HG02970 (cell line): ENCODE results near the gene TSPOAP1.

ENCODE experiments used
- ATAC-seq: cut with Tn5 transposase; IDR thresholded peaks from one replicate; pipeline ENCODE4 v1.9.1; 2021; ENCODE audit warnings: mild to moderate bottlenecking, moderate library complexity, moderate number of reproducible peaks; ENCODE audit not compliant: unreplicated experiment, low FRiP score

The TSPOAP1 gene, protein sequence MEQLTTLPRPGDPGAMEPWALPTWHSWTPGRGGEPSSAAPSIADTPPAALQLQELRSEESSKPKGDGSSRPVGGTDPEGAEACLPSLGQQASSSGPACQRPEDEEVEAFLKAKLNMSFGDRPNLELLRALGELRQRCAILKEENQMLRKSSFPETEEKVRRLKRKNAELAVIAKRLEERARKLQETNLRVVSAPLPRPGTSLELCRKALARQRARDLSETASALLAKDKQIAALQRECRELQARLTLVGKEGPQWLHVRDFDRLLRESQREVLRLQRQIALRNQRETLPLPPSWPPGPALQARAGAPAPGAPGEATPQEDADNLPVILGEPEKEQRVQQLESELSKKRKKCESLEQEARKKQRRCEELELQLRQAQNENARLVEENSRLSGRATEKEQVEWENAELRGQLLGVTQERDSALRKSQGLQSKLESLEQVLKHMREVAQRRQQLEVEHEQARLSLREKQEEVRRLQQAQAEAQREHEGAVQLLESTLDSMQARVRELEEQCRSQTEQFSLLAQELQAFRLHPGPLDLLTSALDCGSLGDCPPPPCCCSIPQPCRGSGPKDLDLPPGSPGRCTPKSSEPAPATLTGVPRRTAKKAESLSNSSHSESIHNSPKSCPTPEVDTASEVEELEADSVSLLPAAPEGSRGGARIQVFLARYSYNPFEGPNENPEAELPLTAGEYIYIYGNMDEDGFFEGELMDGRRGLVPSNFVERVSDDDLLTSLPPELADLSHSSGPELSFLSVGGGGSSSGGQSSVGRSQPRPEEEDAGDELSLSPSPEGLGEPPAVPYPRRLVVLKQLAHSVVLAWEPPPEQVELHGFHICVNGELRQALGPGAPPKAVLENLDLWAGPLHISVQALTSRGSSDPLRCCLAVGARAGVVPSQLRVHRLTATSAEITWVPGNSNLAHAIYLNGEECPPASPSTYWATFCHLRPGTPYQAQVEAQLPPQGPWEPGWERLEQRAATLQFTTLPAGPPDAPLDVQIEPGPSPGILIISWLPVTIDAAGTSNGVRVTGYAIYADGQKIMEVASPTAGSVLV (N-terminal part only)

DNA sequence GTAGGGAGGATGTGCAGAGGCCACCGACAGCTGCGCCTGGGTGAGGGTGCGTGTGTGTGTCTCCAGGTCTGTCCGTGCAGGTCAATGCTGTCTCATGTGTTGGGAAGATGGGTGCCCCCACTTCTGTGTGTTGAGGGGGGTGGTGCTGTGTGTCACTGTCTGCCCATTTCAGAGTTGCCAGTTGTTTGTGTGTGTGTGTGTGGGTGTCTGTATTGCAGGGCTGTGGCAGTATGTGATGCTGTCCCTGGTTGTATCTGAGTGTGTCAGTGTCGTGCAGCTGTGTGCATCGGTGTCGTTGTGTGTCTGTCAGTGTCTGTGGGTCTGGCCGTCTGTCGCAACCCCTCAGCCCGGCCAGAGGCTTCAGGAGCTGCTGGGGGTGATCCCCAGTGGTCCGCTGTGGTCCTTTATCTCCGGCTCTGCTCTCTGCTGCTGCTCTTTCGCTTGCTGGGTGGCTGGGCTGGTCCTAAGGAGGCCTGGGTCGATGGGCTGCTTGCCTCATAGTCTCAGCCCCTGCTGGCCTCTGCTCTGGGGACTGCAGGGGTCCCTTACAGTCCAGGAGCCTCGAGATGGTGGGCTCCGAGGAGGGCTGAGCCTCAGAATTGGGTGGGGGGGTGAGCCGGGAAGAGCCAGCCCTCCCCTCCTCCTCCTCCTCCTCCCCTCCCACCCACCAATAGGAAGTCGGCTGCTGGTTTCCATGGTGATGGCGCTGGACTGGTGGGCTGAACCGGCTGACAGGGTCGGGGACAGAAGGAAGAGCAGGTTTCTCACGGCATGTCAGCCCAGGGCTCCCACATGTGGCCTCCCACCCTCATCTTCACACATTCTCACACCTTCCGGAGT lies at the start of gene TSPOAP1:
Gene TSPOAP1, minus strand, starts transcription at position 601 of the 840 bp plus-strand sequence. CDS start 875 bp downstream, outside the sequence.
- ATAC-seq: no peak

DNA sequence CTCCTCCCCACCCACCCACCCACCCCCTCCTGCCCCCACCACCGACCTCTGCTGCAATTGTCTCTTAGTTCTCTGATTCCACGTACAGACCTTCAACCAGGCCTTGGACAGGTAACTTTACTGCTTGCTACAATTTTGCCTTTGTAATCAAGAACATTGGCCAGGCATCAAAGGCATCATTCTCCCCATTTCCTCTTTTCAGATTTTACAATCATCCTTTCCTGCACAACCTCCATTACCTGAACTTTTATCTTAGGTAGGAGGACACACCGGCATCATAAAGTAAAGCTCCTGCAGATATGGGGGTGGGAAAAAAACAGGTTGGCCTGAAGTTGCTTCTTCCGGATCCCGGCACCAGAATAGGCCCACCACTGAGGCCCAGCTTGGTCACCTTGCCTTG lies 49.1 kb upstream of the TSPOAP1 start:
- no peak for ATAC-seq

DNA sequence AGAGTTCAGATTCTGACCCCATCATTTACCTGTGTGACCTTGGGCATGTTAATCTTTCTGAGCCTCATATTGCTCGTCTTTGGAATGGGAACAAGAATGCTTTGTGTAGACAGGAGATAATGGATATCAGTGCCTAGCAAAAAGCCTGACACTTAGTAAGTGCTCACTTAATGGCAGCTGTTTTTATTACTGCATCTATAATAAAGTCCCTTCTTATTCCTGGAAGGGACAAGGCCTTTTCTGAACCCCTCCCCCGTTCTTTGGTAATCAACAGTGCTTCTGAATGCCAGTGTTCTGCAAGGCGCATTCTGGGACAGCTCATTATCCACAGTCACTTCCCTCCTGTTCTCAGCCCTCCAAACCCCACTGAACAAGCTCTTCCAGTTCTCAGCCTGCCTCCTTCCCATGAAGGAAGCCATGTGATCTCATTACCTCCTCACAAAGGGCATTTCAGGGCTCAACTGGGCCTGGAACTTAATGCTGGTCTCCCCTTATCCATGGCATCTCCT lies 48.6 kb upstream of the TSPOAP1 start:
- no peak for ATAC-seq

DNA sequence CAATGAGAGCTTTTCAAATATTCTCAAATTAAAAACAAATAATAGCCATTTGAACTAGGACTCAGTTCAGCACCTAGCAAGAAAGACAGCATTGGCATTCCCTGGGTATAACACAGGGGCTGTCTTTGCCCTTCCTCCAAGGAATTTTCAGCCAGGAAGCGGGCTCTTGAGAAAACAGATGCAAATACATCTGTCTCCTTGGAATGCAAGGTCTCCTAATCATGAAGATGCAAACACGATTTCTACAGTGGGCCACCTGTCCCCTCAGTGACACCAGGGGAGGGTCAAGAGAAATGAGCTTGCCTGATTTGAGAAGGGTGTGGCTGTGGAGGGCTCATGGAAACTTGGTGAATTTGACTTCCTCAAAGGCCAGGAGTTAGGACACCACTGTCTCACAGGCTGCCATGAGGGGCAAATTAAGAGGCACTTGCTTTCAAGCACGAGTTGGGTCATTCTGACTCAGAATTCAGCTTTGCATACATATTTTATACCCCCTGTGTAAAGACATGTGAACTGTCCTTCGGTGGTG lies 47.9 kb upstream of the TSPOAP1 start:
- ATAC-seq: no peak

DNA sequence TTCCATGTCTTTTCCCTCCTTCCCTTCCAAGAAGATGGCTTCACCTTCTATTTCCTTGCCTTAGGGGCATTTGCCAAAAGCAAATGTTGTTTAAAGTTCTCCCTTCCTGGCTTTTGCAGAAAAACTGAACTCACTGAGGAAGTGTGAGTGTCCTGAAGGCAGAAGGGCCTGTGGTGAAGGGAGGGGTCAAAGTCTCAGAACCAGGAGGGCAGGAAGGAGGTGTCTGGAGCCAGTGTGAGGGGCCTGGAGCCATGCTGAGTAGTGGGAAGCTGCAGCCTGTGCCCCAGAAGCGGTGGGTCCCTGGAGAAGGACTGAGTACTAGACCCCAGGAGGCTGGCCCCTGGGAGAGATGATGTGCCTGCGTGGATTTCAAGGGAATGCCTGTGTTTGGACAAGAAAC lies 47.2 kb upstream of the TSPOAP1 start:
- no peak for ATAC-seq

DNA sequence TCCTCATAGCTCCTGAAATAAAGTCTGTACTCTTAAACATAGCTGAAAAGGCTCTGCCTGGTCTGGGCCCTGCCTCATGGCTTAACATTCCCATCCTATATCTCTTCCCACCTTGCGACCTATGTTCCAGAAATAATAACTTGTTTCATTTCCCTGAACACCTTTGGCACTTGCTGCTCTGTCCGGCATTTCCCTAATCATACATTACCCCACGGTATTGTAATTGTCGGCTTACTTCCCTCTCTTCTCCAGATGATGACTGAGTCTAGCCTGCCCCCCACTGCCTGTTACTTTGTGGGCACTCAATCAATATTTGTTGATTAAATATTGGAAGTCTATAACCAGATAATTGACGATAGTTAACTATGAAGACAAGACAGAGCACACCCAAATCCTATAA lies 46.7 kb upstream of the TSPOAP1 start:
- ATAC-seq: no peak

DNA sequence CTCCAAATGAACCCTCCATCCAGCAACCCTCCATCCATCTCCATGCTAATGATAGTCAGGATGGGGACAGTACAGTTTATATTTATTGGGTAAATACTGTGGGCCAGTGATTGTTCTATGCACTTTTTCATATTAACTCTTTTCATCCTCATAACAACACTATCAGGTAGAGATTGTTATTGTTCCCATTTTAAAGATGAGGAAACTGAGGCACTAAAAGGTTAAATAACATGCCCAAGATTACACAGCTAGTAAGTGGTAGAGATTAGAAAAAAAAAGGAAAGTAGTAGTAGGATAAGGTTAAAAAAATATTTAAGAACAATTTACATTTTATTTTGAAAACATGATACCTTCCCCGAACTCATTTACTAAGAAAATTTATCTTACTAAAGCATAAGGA lies 45.3 kb upstream of the TSPOAP1 start:
- no peak for ATAC-seq

DNA sequence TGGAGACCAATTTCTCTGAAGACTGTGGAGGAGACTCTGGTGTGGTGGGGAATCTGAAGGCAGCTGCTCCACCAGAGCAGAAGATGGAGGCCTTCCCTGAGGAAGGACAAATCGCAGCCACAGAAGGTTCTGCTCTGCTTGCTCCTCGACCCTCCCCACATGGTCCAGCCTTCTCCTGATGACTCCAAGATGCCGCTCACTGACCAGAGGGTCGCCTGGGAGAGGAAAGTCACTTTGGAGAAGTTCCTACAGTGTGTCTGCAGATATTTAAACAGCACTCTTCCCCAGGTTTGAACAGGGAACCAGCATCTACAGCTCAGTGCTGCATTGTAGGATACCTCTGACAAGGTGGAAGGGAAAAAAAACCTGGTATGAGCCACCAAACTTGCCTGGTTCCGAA lies 44.4 kb upstream of the TSPOAP1 start:
- ATAC-seq: no peak

DNA sequence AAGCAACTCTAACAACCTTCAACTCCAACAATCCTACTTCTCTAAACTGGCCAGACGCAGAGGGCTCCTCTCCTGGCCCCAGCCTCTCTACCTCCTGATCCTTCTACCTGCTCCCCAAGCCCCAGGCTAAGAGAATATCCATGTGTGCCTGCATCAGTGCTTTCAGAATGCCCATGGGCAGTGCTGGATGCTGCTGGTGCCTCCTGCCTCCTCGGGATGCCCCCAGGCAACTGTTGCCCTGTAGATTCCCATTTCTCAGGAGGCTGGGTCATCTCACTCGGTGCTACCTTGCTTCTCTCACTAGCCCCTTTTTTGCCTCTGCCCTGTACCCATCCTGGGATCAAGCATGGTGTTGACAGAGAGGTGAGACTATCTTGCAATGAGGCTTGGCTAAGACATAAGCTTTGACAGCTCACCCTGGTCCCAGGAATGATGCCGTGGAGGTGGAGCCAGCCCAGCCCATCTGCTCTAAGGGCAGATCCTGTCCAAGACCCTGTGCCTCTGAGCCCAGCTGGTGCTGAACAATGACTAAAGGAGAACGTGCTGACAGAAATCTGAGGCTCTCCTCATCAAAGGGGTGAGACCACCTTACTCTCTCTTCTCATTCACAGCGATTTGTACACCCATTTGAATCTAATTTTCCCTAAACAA lies 42.8 kb upstream of the TSPOAP1 start:
- ATAC-seq: no peak

DNA sequence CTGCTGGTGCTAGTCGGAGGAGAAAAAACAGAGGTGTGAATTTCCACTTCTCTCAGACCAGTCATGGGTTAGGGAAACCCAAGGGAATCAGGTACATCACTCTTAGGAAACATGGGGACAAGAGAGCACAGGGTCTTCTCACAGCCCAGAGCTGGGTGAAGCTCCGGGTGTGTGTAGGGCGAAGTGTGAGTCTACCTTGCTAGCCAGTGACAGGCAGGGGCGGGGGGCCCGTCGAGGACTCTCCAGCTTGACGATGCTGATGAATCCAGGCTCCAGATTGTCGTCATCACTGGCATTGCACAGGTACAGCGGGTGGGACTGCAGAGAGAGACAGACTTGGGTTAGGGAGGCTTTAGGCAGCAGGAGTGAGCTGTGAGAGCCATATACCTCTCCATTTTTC lies 42.1 kb upstream of the TSPOAP1 start:
- no peak for ATAC-seq

DNA sequence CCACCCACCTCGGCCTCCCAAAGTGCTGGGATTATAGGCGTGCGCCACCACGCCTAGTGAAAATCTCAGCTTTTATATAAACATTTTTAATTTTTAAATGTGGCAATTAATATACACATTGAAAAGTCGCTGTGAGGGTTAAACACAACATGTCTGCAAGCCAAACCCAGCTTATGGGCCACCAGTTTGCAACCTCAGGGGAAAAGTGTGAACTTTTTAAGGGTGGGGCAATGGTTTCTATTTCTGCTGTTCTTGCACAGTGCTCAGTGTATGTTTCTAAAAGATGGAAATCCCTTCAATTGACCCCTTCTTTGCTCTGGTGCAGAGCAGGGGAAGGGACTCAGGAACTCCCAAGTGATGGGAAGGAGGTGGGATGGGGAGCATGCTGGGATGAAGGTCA lies 41.7 kb upstream of the TSPOAP1 start:
- ATAC-seq: no peak

DNA sequence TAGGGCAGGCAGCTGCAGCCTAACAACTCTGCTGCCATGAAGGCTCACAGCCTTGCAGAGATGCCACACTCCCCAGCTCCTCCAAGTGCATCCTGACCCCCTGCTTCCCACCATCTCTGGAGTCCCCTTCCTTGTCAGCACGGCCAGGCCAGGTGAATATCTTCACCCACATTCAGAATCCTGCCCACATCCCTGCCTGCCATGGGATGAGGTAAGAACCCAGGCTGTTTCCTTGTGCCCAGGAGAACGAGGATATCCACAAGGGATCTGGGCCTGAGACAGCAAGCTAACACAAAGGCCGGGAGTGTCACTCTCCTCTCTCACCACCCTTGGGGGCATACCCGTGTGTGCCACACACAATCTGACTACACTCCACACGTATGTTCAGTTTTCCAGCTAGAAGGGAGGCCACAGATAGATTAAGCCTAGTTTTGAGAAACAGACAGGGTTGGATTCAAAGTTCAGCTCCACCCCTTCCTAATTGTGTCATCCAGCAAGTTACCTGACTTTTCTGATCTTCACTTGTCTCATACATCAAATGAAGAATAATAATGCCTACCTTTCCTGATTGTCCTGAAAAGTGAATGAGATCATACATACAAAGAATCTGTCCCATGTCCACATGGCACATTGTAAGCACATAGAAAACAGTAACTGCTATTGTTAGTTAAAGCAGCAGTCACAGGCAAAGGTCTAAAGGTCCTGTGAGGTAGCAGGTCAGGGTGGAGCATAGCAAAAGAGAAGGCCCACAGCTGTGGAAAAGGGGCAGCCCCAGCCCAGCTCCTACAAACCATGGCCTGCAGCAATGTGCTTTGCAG lies 40.8 kb upstream of the TSPOAP1 start:
- no peak for ATAC-seq

DNA sequence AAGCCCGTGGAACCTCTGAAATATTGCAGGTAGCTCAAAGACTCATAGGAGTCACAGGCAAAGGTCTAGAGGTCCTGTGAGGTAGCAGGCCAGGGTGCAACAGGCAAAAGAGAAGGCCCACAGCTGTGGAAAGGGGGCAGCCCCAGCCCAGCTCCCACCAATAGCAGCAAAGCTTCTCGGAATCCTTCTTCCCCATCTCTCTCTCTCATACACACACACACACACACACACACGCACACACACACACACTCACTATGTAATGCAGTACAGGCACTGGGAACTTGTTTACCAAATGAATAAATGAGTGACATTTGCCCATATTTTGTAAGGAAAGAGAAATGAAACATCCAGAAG lies 40.2 kb upstream of the TSPOAP1 start:
- ATAC-seq: no peak

DNA sequence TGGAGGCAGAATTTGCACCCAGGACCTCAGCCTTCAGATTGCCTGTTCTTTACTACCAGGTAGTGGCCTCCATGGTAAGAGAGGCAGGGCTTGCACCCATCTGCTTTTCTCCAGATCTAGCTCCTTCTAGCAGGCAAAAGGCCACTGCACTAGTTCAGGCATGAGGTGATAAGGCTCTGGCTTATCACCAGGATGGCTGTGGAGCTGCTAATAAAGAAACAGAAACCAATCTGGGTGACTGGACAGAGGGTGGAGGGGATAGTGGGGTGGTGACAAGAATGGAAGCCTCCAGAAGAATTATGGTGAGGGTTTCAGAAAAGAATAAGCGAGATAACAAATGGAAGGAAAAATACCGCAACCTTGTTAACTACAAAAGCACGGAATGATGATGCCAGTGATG lies 38.9 kb upstream of the TSPOAP1 start:
- ATAC-seq: no peak

DNA sequence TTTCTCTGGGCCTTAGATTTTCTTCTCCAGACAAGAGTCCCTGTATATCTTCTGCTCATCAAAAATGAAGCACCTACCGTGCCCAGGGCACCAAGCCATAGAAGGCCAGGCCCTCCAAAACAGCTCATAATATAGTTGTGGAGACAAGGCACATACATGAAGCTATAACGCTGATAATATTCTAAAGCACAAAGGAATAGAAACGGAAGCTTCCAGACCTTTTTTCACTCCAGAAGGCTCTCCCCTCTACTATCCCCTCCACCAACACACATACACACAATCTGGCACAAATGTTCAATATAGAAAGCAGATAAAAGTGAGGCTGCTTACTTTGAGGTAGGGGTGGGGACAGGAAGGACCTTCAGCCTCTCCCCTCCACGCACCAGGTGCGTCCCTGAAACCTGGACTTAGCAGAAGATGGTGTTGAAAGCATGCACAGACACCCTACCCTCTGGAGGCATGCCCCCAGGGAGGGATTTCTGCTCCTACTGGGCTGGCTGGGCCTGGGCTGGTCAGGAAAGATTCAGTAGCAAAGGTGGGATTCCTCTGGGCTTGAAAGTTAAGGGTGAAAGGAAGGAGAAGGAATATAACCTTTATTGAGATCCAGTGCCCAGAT lies 37.5 kb upstream of the TSPOAP1 start:
- no peak for ATAC-seq

DNA sequence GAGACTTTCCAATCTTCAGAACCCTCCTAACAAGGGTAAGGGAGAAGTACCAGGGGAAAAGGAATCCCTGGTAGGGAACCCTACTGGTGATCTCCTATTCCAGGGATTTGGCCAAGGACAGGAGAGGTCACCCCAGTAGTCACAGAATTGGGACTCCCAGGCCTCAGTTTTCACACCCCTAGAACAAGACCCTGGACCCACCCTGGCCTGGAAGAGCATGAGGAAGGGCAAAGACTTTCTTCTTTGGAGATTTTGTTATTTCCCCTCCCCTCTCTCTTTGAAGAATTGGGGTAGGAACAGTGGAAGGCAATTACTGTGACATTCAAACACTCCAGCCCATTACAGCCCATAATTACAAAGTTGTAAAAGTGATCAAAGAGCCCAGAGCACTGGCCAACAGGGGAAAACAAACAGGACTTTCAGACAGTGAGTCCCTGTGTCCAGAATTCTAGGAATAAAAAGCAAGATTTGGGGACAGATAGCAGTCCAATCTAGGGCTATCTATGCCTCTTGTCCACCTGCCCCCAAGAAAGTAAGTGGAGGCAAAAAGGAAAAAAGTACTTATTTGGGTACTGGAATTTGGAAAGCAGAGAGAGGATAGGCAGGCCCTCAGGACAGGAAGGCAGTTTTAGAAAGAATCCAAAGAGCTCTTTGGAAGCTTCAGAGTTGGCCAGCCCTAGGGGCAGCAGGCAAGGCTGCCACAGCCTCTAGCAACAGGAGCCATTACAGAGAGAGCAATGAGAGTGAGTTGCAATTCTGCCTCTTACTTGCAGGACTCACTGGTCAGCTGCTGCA lies 36.8 kb upstream of the TSPOAP1 start:
- no peak for ATAC-seq

DNA sequence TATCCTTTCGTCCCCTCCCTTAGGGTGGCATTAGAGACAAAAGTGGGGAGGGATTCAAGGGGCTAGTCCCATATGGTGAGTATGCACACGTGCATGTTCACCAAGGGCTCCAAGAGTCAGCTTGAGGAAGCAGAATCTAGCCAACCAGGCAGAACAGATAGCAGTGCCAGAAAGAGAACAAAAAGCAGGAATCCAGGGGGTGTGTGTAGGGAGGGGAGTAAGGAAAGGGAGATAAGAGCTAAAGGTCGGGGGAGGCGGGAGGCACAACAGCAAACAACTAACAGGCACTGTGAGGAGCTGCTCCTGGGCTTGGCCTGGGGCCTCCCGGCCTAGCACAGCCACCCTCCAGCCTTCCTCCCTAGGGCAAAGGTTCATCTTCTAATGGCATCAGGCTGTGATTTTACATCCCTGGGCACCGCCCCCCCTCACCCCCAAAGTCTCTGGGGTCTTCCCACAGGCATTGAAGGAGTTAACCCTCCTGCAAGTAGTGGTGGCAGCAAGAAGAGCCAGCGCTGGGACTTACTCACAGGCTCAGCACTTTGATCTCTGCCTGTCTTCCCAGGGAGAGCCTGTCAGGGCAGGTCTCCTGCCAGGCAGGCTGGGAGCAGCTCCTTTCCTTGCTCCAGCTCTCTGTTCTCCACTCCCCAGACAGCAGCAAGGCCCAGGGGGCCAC lies 35.8 kb upstream of the TSPOAP1 start:
- no peak for ATAC-seq
